Chondrocyte (in vitro differentiated cells): ENCODE results near the gene MAP2K3. TPM values are rescaled to one million over a fixed set of nuclear protein-coding genes. Genes with fewer than 3 reads are reported as not detected.

Experiments used
- DNase-seq: peaks from one replicate; pipeline ENCODE4 v3.0.0; 2021; ENCODE audit warnings: mixed read lengths, low spot score
- H3K27ac Mint-ChIP-seq: one replicate; pipeline ENCODE4 v1.8.0; 2021; ENCODE audit warnings: mild to moderate bottlenecking, moderate library complexity, mixed read lengths; ENCODE audit not compliant: unreplicated experiment
- H3K27me3 Mint-ChIP-seq: 2 replicates; pipeline ENCODE4 v1.8.0; 2021; ENCODE audit warnings: low read depth, mixed read lengths
- H3K36me3 Mint-ChIP-seq: 2 replicates; pipeline ENCODE4 v1.8.0; 2021; ENCODE audit warnings: low read depth, mixed read lengths
- H3K4me1 Mint-ChIP-seq: 2 replicates; pipeline ENCODE4 v1.8.0; 2021; ENCODE audit warnings: low read depth, mild to moderate bottlenecking, mixed read lengths
- H3K4me3 Mint-ChIP-seq: one replicate; pipeline ENCODE4 v1.8.0; 2021; ENCODE audit warnings: mild to moderate bottlenecking, moderate library complexity, mixed read lengths; ENCODE audit not compliant: unreplicated experiment
- H3K9me3 Mint-ChIP-seq: 2 replicates; pipeline ENCODE4 v1.8.0; 2021; ENCODE audit warnings: low read depth, mixed read lengths
- total RNA-seq: library from RNA; stranded (reverse); gene quantifications from 3 replicates; pipeline ENCODE4 v1.2.1, GENCODE V29; 2021
- TF ChIP-seq, protein P1 (sequence below): fragments of 200-600 bp; sonication (generic); IDR thresholded peaks from 2 replicates; pipeline ENCODE4 v1.5.0; 2021; ENCODE audit warnings: antibody characterized with exemption, mild to moderate bottlenecking, moderate library complexity

MAP2K3 gene
- total RNA-seq, 1 donor from 2014 or later = 35.9 TPM

DNA sequence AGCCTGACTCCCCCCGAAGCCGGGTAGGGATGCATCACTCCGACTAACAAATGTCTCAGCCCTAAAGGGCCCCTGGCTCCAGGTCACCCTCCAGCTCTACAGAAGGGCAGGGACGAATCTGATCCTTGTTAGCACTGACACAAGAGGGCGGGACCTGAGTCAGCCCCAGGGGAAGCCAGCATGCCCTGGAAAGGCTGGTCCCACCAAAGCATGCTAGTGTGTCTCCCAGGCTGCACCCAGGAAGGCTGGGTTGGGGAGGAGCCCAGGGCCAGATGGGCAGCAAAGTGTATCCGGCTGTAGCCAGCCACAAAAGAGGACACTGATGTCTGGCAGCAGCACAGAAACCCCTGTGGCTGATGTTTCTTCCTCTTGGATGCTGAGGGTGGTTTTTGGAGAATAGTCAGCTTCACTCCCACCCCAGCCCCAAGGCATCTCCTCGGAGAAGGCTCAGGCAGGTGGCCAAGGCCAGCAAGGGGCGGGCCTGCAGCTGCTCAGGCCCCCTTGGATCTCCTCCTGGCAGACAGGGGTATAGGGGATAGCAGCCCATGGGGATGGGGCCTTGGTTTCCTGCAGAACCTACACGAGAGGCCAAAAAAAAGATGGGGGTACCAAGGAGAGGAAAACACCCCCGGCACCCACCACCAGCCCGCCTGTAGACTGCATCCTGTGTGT lies 42.3 kb upstream of the MAP2K3 start:
- Mint-ChIP-seq H3K4me3 (no peak overlapping the region), H3K36me3 (no peaks in the 10 kb centered on the region), H3K4me1 (no peaks in the 10 kb centered on the region), H3K27ac (no peak overlapping the region), H3K27me3 (no peaks in the 10 kb centered on the region), H3K9me3 (no peaks in the 10 kb centered on the region)
- TF ChIP-seq, protein P1, sequence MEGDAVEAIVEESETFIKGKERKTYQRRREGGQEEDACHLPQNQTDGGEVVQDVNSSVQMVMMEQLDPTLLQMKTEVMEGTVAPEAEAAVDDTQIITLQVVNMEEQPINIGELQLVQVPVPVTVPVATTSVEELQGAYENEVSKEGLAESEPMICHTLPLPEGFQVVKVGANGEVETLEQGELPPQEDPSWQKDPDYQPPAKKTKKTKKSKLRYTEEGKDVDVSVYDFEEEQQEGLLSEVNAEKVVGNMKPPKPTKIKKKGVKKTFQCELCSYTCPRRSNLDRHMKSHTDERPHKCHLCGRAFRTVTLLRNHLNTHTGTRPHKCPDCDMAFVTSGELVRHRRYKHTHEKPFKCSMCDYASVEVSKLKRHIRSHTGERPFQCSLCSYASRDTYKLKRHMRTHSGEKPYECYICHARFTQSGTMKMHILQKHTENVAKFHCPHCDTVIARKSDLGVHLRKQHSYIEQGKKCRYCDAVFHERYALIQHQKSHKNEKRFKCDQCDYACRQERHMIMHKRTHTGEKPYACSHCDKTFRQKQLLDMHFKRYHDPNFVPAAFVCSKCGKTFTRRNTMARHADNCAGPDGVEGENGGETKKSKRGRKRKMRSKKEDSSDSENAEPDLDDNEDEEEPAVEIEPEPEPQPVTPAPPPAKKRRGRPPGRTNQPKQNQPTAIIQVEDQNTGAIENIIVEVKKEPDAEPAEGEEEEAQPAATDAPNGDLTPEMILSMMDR = no peak
- DNase-seq = no peak

DNA sequence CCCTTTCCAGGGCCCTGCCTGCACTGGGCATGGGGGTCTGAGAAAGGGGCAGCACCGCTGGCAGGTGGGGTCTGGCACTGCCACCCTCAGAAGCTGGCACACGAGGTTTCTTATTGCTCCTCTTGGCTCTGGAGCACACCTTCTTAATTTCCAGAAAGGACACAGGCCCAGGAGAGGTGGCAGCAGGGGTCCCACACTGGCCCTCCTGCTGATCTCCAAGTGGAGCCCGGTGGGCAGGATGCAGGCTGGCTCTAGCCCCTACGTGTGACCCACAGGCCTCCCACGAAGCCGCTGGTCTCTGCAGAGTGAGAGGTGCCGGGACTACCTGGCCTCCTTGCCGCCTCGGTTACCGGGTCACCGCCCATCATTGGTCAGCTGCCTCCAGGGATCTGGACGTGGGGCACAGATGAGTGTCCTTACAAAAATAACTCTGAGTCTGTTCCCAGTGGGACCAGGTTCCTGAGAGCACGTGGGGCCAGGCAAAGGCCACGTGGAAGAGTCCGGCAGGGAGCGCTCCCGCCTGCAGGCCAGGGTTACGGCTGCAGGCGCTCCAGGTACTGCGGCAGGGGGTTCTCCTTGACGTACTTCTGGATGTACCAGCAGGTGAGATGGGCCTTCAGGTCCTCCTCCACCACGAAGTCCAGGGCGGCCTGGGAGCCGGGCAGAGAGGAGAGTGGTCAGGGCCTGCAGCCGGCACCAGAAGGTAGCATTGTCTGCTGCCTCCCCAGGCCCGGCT lies 41.6 kb upstream of the MAP2K3 start:
- Mint-ChIP-seq H3K36me3 (no peaks in the 10 kb centered on the region), H3K4me3 (no peak overlapping the region), H3K27me3 (no peaks in the 10 kb centered on the region), H3K27ac (no peak overlapping the region), H3K4me1 (no peaks in the 10 kb centered on the region), H3K9me3 (no peaks in the 10 kb centered on the region)
- no peak for DNase-seq
- TF ChIP-seq, protein P1 = no peak

DNA sequence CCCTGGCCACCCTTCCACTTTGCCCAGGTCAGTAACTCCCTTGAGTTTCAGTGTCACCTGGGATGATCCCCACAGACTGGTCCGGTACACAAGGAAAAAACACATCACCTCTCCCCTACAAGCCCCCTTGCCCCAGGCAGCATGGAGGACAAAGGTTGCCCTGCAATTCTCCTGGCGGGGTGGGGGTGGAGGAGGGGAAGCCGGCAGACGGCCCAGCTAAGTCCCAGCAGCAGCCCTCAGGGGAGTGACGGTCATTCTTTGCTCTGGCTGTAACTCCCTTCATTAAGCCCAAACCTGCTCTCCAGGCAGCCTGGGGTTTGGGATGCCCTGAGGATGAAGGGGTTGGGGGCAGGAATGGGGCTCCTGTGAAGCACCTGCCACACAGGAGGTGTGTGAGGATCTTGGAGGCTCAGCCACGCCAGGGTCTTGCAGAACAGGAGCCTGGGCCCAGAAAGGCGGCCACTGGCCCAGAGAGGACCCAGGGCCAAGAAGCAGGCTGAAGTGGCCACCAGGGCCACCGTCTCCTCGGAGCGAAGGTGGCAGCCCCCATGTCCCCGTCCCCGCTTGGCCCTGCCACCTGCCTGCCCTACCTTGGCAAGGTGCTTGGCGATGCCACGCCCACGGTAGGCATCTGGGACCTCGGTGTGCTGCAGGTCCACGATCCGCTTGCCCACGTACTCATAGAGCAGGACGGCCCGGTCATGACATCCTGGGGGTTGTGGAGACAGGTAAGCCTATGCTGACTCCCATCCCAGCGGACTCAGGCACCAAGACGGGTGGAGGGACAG lies 40.8 kb upstream of the MAP2K3 start:
- no peaks in the 10 kb centered on the region for H3K27me3 Mint-ChIP-seq
- no peaks in the 10 kb centered on the region for H3K4me1 Mint-ChIP-seq
- no peaks in the 10 kb centered on the region for H3K36me3 Mint-ChIP-seq
- H3K27ac Mint-ChIP-seq = no peak overlapping the region
- H3K4me3 Mint-ChIP-seq = no peak overlapping the region
- no peak for DNase-seq
- no peaks in the 10 kb centered on the region for H3K9me3 Mint-ChIP-seq
- TF ChIP-seq, protein P1 = no peak

DNA sequence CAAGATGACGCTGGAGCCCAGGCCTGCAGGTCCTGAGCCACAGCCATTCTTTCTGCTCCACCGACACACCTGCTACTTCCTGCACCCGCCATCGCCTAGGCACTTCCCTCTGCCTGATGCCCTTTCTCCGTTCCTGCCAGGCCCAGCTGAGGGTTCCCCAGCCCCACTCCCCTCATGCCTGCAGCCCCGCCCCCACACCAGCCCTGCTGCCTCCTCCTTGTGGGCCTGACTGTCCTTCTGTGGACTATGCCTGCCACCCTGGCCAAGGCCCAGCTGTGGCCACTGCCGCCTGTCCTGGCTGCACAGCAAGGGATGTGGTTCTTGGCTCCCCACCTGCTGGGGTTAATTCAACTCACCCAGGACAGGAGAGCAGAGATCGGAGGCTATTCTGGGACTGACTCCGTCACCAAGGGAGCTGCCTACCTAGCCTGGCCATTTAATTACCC lies 38.8 kb upstream of the MAP2K3 start:
- Mint-ChIP-seq H3K9me3 (no peaks in the 10 kb centered on the region), H3K4me3 (no peak overlapping the region), H3K27me3 (no peaks in the 10 kb centered on the region), H3K27ac (no peak overlapping the region), H3K4me1 (peaks cover 10% of the 10 kb centered on the region), H3K36me3 (no peaks in the 10 kb centered on the region)
- TF ChIP-seq, protein P1 = no peak
- no peak for DNase-seq

- DNase-seq = no peak
- H3K4me3 Mint-ChIP-seq = no peak overlapping the region
Measured at GRCh38 chr17:21246698-21247097, 37.8 kb upstream of the MAP2K3 start.

More at GRCh38 chr17:21246698-21247097, 37.8 kb upstream of the MAP2K3 start:
- Mint-ChIP-seq H3K9me3 (no peaks in the 10 kb centered on the region), H3K36me3 (no peaks in the 10 kb centered on the region), H3K27ac (no peak overlapping the region), H3K27me3 (no peaks in the 10 kb centered on the region), H3K4me1 (peaks cover 21% of the 10 kb centered on the region)
- TF ChIP-seq, protein P1 = no peak
